T-cell (primary cell): ENCODE measurements around the gene AKAP5. TPM values are rescaled to one million over a fixed set of nuclear protein-coding genes. Genes with fewer than 3 reads are reported as not detected.

ENCODE experiments used
- ATAC-seq, 4 experiments: fragments of 200-7000 bp in 3 of 4; fragments of 150-1000 bp in 1 of 4; cut with Tn5 transposase; replicated peaks in 1 of 4; 1 replicate in 3 of 4; 2 replicates in 1 of 4; pipeline ENCODE4 v1.10.0; 2021; ENCODE audit warnings: moderate library complexity in 3 of 4, mild to moderate bottlenecking in 2 of 4, moderate number of reproducible peaks in 1 of 4
- CTCF ChIA-PET, 2 donors: fragments of 300-600 bp; sonication (Branson Sonifier 250); formaldehyde crosslinking; loops; one replicate each; lab custom pipeline; 2022; ENCODE audit warnings: antibody characterized with exemption in 2 of 2; lab: Charles Lee
- POLR2A ChIA-PET, 2 donors: fragments of 300-600 bp; sonication (Branson Sonifier 250); formaldehyde crosslinking; loops; one replicate each; lab custom pipeline; 2022; ENCODE audit warnings: antibody characterized with exemption in 2 of 2; lab: Charles Lee
- DNase-seq, 35 experiments: peaks; one replicate each; pipeline versions ENCODE4 v3.0.0 to v3.0.0-alpha.2; 2013 to 2023
- H3K27ac ChIP-seq: one replicate; pipeline ENCODE4 v1.5.1; 2013; ENCODE audit warnings: low read length
- H3K27me3 ChIP-seq, 2 experiments: replicated peaks in 1 of 2; 1 replicate in 1 of 2; 2 replicates in 1 of 2; pipeline versions ENCODE4 v1.6.1 to v1.7.0; 2013; ENCODE audit warnings: low read length in 1 of 2, mixed read lengths in 1 of 2; ENCODE audit not compliant: control insufficient read depth in 2 of 2, insufficient read depth in 2 of 2; ENCODE audit errors: extremely low read depth in 1 of 2
- H3K36me3 ChIP-seq, 2 donors: 1 replicate in 1 of 2; 2 replicates in 1 of 2; pipeline versions ENCODE4 v1.6.1 to v1.7.0; 2013; ENCODE audit warnings: low read length in 1 of 2; ENCODE audit not compliant: control insufficient read depth in 2 of 2, insufficient read depth in 1 of 2; ENCODE audit errors: extremely low read depth in 1 of 2
- H3K4me1 ChIP-seq, 2 experiments: 1 replicate in 1 of 2; 2 replicates in 1 of 2; pipeline versions ENCODE4 v1.6.1 to v1.7.0; 2013; ENCODE audit warnings: low read length in 2 of 2, mixed read lengths in 1 of 2; ENCODE audit not compliant: insufficient read depth in 2 of 2, control insufficient read depth in 1 of 2; ENCODE audit errors: extremely low read depth in 1 of 2
- H3K4me3 ChIP-seq, 2 donors: 1 replicate in 1 of 2; 2 replicates in 1 of 2; pipeline versions ENCODE4 v1.5.1 to v1.7.0; 2013; ENCODE audit warnings: mild to moderate bottlenecking in 2 of 2, low read length in 1 of 2, moderate library complexity in 1 of 2; ENCODE audit not compliant: control insufficient read depth in 1 of 2; ENCODE audit errors: extremely low read depth in 1 of 2
- H3K9me3 ChIP-seq: 2 replicates; pipeline ENCODE4 v1.7.0; 2013
- H3K27ac Mint-ChIP-seq, 2 donors: one replicate each; pipeline ENCODE4 v1.8.0; 2020 to 2021; ENCODE audit warnings: mild to moderate bottlenecking in 2 of 2, mixed read lengths in 2 of 2
- H3K27me3 Mint-ChIP-seq, 2 donors: one replicate each; pipeline ENCODE4 v1.8.0; 2021 to 2022; ENCODE audit warnings: mixed read lengths in 2 of 2
- H3K36me3 Mint-ChIP-seq: one replicate; pipeline ENCODE4 v1.8.0; 2021; ENCODE audit warnings: mixed read lengths
- H3K4me1 Mint-ChIP-seq, 3 donors: one replicate each; pipeline ENCODE4 v1.8.0; 2020 to 2022; ENCODE audit warnings: mixed read lengths in 3 of 3, mild to moderate bottlenecking in 1 of 3
- H3K4me3 Mint-ChIP-seq, 3 donors: one replicate each; pipeline ENCODE4 v1.8.0; 2020 to 2022; ENCODE audit warnings: mild to moderate bottlenecking in 3 of 3, mixed read lengths in 3 of 3, moderate library complexity in 3 of 3
- H3K9me3 Mint-ChIP-seq, 3 donors: one replicate each; pipeline ENCODE4 v1.8.0; 2020 to 2022; ENCODE audit warnings: mixed read lengths in 3 of 3
- WGBS: methylation state at CpG from one replicate; pipeline ENCODE4 v1.1.5; 2013; ENCODE audit warnings: missing lambda C conversion rate; ENCODE audit not compliant: insufficient coverage; 5-methylcytosine and 5-hydroxymethylcytosine counted together
- total RNA-seq, 35 experiments: library from RNA in 6 of 35; stranded (reverse) in 6 of 35; fragments of 120-200 nt in 1 of 35; gene quantifications; one replicate each; pipeline versions ENCODE4 v1.2.1 to v1.2.4 and lab custom pipeline; 2013 to 2026

Gene AKAP5
- total RNA-seq, 5 donors from 2014 or later (not counting 1 experiment from before 2014, with no cell fraction given) = 0.26 to 2.0 (median 0.55) TPM

GRCh38 chr14:64463873-64464272 is 1.4 kb upstream of the AKAP5 start:
- Mint-ChIP-seq H3K9me3 (no peaks in the 10 kb centered on the region), H3K27ac (peak overlapping the region in 1 of 2 donors; percentile 28), H3K27me3 (no peaks in the 10 kb centered on the region), H3K4me1 (peaks cover 37 to 47% (median 41%) of the 10 kb centered on the region in 3 donors), H3K4me3 (no peak overlapping the region), H3K36me3 (peaks cover 16% of the 10 kb centered on the region)
- ChIA-PET CTCF (interaction anchor here in 1 of 2 donors (0.6 to 3.1 kb wide), 8 partner anchors 8 to 173 kb away, joined by 3 to 16 read pairs (median 4); partner anchors contain the start of gene MTHFD1), POLR2A (interaction anchor here (0.6 to 0.8 kb wide), 5 partner anchors 40 to 429 kb away, joined by 3 to 8 read pairs (median 3); partner anchors contain the start of gene ZBTB25 (in 1 of the 2))
- peaks cover 3 to 17% of the 10 kb centered on the region in 2 experiments for H3K4me1 ChIP-seq
- no peak overlapping the region for H3K27ac ChIP-seq
- no peak for ATAC-seq
- H3K36me3 ChIP-seq = no peaks in the 10 kb centered on the region
- no peaks in the 10 kb centered on the region for H3K27me3 ChIP-seq
- 98% methylated on average over 6 of the region's 6 CpGs for WGBS
- H3K9me3 ChIP-seq = no peaks in the 10 kb centered on the region
- H3K4me3 ChIP-seq = no peak overlapping the region
- DNase-seq = no peak

DNA sequence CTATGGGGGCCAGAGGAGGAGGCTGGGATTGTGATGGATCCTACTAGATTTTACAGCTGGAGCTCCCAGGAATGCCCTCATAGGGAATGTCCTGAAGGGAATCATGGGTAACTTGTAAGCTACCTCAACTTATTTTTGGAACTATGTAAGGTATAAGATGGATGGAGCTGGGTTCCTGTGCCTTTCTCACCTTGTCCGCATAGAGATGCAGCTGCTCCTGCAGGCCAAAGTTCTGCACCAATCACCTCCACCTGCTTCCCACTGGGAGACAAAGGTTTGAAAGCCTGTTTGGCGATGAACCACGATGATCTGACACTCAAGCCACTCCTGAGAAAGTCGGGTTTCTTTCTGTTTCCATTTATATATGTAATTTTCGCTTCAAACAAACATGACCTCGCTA is 648 bp upstream of the AKAP5 start:
- Histone ChIP-seq H3K4me3 (peak overlapping the region; percentile 10 to 57), H3K27ac (peak overlapping the region; percentile 15)
- H3K36me3 Mint-ChIP-seq = peaks cover 9% of the 10 kb centered on the region

GRCh38 chr14:64465831-64466554 is 694 bp downstream of the AKAP5 start:
- peaks cover 1% of the 10 kb centered on the region for H3K36me3 Mint-ChIP-seq
- H3K4me3 Mint-ChIP-seq = peak overlapping the region; percentile 73 to 87 (median 83)
- Histone ChIP-seq H3K27me3 (no peaks in the 10 kb centered on the region), H3K27ac (no peak overlapping the region), H3K36me3 (no peaks in the 10 kb centered on the region), H3K4me1 (peaks cover 3 to 17% of the 10 kb centered on the region in 2 experiments), H3K4me3 (peak overlapping the region; percentile 57 to 64), H3K9me3 (no peaks in the 10 kb centered on the region)
- 16% methylated on average over 6 of the region's 15 CpGs for WGBS
- CTCF ChIA-PET = interaction anchor here (0.5 to 1.5 kb wide), 10 partner anchors 12 to 515 kb away, joined by 3 to 6 read pairs (median 4); no protein-coding TSS in a partner anchor
- no peaks in the 10 kb centered on the region for H3K27me3 Mint-ChIP-seq
- DNase-seq (peak in 1 of 35 experiments; percentile 19), ATAC-seq (peak in 3 of 4 experiments; percentile 6 to 15 (median 11))
- no peaks in the 10 kb centered on the region for H3K9me3 Mint-ChIP-seq
- POLR2A ChIA-PET = interaction anchor here (0.5 to 1.0 kb wide), 2 partner anchors 49 to 63 kb away, joined by 3 to 8 read pairs; no protein-coding TSS in a partner anchor
- H3K27ac Mint-ChIP-seq = peak overlapping the region; percentile 47 to 63
- peaks cover 34 to 46% (median 44%) of the 10 kb centered on the region in 3 donors for H3K4me1 Mint-ChIP-seq

More for the DNA sequence above, 648 bp upstream of the AKAP5 start:
- Mint-ChIP-seq H3K9me3 (no peaks in the 10 kb centered on the region), H3K4me1 (peaks cover 37 to 48% (median 46%) of the 10 kb centered on the region in 3 donors), H3K4me3 (peak overlapping the region; percentile 75 to 87 (median 85)), H3K27ac (peak overlapping the region in 1 of 2 donors; percentile 46), H3K27me3 (no peaks in the 10 kb centered on the region)
- peaks cover 3 to 17% of the 10 kb centered on the region in 2 experiments for H3K4me1 ChIP-seq
- H3K27me3 ChIP-seq = no peaks in the 10 kb centered on the region
- 0% methylated on average over 1 of the region's 6 CpGs for WGBS
- DNase-seq = no peak
- H3K36me3 ChIP-seq = no peaks in the 10 kb centered on the region
- no peaks in the 10 kb centered on the region for H3K9me3 ChIP-seq
- no peak for ATAC-seq
- CTCF ChIA-PET = interaction anchor here in 1 of 2 donors (0.6 to 3.1 kb wide), 8 partner anchors 9 to 77 kb away, joined by 3 to 16 read pairs (median 4); partner anchors contain the start of gene MTHFD1
- POLR2A ChIA-PET = interaction anchor here in 1 of 2 donors (0.6 kb wide), 1 partner anchor 428 kb away, joined by 8 read pairs; no protein-coding TSS in a partner anchor

- no peak overlapping the region for H3K4me3 ChIP-seq
- POLR2A ChIA-PET = interaction anchor here in 1 of 2 donors (0.6 kb wide), 1 partner anchor 95 kb away, joined by 3 read pairs; no protein-coding TSS in a partner anchor
- H3K4me1 Mint-ChIP-seq = peaks cover 31 to 49% (median 46%) of the 10 kb centered on the region in 3 donors
Measured at GRCh38 chr14:64467101-64467500, 1.8 kb downstream of the AKAP5 start.

DNA sequence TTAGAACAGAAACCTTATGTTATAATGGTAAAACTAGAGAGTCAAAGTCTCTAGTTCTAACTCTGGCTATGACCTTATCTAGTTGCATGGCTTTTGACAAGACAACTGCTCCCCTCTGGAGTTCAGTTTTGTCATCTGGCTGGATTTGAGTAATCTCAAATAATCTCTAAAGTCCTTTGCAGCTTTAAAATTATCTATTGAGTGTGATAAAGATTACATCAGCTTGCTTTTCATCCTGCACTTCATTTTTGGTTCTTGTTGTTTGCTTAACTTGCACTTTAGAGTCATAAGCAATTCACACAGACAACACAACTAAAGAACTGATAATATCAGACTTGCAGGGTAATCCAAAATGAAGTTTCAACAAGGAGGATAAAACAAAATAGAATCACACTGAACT is 2.3 kb downstream of the AKAP5 start:
- Histone ChIP-seq H3K9me3 (no peaks in the 10 kb centered on the region), H3K36me3 (no peaks in the 10 kb centered on the region), H3K4me3 (no peak overlapping the region), H3K4me1 (peaks cover 3 to 17% of the 10 kb centered on the region in 2 experiments), H3K27ac (no peak overlapping the region), H3K27me3 (no peaks in the 10 kb centered on the region)
- Mint-ChIP-seq H3K4me1 (peaks cover 31 to 49% (median 46%) of the 10 kb centered on the region in 3 donors), H3K36me3 (no peaks in the 10 kb centered on the region), H3K27me3 (no peaks in the 10 kb centered on the region), H3K9me3 (no peaks in the 10 kb centered on the region), H3K27ac (peak overlapping the region in 1 of 2 donors; percentile 4), H3K4me3 (no peak overlapping the region)
- ChIA-PET CTCF (interaction anchor here (1.4 to 1.6 kb wide), 3 partner anchors 18 to 38 kb away, joined by 3 to 6 read pairs (median 4); no protein-coding TSS in a partner anchor), POLR2A (no interaction called here)
- ATAC-seq (no peak), DNase-seq (no peak)

More at GRCh38 chr14:64467101-64467500, 1.8 kb downstream of the AKAP5 start:
- Histone ChIP-seq H3K27ac (no peak overlapping the region), H3K9me3 (no peaks in the 10 kb centered on the region), H3K27me3 (no peaks in the 10 kb centered on the region), H3K4me1 (peaks cover 3 to 17% of the 10 kb centered on the region in 2 experiments), H3K36me3 (no peaks in the 10 kb centered on the region)
- DNase-seq (no peak), ATAC-seq (no peak)
- H3K9me3 Mint-ChIP-seq = no peaks in the 10 kb centered on the region
- no CpG with 5 or more reads among the region's 3 CpGs for WGBS
- CTCF ChIA-PET = interaction anchor here (1.4 to 1.6 kb wide), 3 partner anchors 18 to 37 kb away, joined by 3 to 6 read pairs (median 4); no protein-coding TSS in a partner anchor
- no peak overlapping the region for H3K27ac Mint-ChIP-seq
- no peak overlapping the region for H3K4me3 Mint-ChIP-seq
- H3K27me3 Mint-ChIP-seq = no peaks in the 10 kb centered on the region
- H3K36me3 Mint-ChIP-seq = no peaks in the 10 kb centered on the region

- ATAC-seq = no peak
- H3K27ac ChIP-seq = no peak overlapping the region
- WGBS = 49% methylated on average over 3 of the region's 3 CpGs
- Mint-ChIP-seq H3K27me3 (no peaks in the 10 kb centered on the region), H3K27ac (peak overlapping the region in 1 of 2 donors; percentile 13), H3K36me3 (no peaks in the 10 kb centered on the region), H3K4me1 (peaks cover 31 to 49% (median 47%) of the 10 kb centered on the region in 3 donors), H3K4me3 (no peak overlapping the region), H3K9me3 (no peaks in the 10 kb centered on the region)
- no peaks in the 10 kb centered on the region for H3K9me3 ChIP-seq
- no peak overlapping the region for H3K4me3 ChIP-seq
- POLR2A ChIA-PET = no interaction called here
- no peaks in the 10 kb centered on the region for H3K36me3 ChIP-seq
- H3K27me3 ChIP-seq = no peaks in the 10 kb centered on the region
- no peak for DNase-seq
- CTCF ChIA-PET = interaction anchor here (0.5 to 1.6 kb wide), 3 partner anchors 17 to 47 kb away, joined by 3 read pairs; no protein-coding TSS in a partner anchor
- H3K4me1 ChIP-seq = peaks cover 3 to 17% of the 10 kb centered on the region in 2 experiments
Measured at GRCh38 chr14:64468451-64468850, 3.2 kb downstream of the AKAP5 start.
